ENCODE measurements around the gene SLC22A23.

Gene SLC22A23

GRCh38 chr6:3299221-3299620 lies 157.6 kb downstream of the SLC22A23 start:
- no peak for DNase-seq (ENCODE audit: low read depth, low spot score)

GRCh38 chr6:3297909-3298308 lies 158.9 kb downstream of the SLC22A23 start:
- DNase-seq (ENCODE audit: low read depth, low spot score), result no peak

GRCh38 chr6:3297006-3297405 lies 159.8 kb downstream of the SLC22A23 start:
- no peak for DNase-seq (ENCODE audit: low read depth, low spot score)

GRCh38 chr6:3296537-3296936 lies 160.3 kb downstream of the SLC22A23 start:
- no peak for DNase-seq (ENCODE audit: low read depth, low spot score)

- no peak for DNase-seq (ENCODE audit: low read depth, low spot score)
These were observed 160.8 kb downstream of the SLC22A23 start for GRCh38 chr6:3296078-3296477.

- no peak for DNase-seq (ENCODE audit: low read depth, low spot score)
These were observed 161.7 kb downstream of the SLC22A23 start for GRCh38 chr6:3294921-3295871.

- DNase-seq (ENCODE audit: low read depth, low spot score), result no peak
These were observed 162.5 kb downstream of the SLC22A23 start for GRCh38 chr6:3294396-3294795.

- DNase-seq (ENCODE audit: low read depth, low spot score), result no peak
These were observed 163.3 kb downstream of the SLC22A23 start for GRCh38 chr6:3293271-3294155.

GRCh38 chr6:3292431-3293197 lies 164.2 kb downstream of the SLC22A23 start:
- no peak for DNase-seq (ENCODE audit: low read depth, low spot score)

GRCh38 chr6:3291987-3292386 lies 164.9 kb downstream of the SLC22A23 start:
- DNase-seq (ENCODE audit: low read depth, low spot score), result no peak

- DNase-seq (ENCODE audit: low read depth, low spot score), result no peak
These were observed 165.5 kb downstream of the SLC22A23 start for GRCh38 chr6:3291346-3291745.

GRCh38 chr6:3290931-3291211 lies 166.0 kb downstream of the SLC22A23 start:
- DNase-seq (ENCODE audit: low read depth, low spot score), result no peak

GRCh38 chr6:3290149-3290930 lies 166.5 kb downstream of the SLC22A23 start:
- DNase-seq (ENCODE audit: low read depth, low spot score), result no peak

- no peak for DNase-seq (ENCODE audit: low read depth, low spot score)
These were observed 167.2 kb downstream of the SLC22A23 start for GRCh38 chr6:3289664-3290055.

- no peak for DNase-seq (ENCODE audit: low read depth, low spot score)
These were observed 167.9 kb downstream of the SLC22A23 start for GRCh38 chr6:3288711-3289663.

GRCh38 chr6:3287976-3288707 lies 168.7 kb downstream of the SLC22A23 start:
- DNase-seq (ENCODE audit: low read depth, low spot score), result no peak

- no peak for DNase-seq (ENCODE audit: low read depth, low spot score)
These were observed 169.5 kb downstream of the SLC22A23 start for GRCh38 chr6:3287308-3287707.

GRCh38 chr6:3286641-3287171 lies 170.1 kb downstream of the SLC22A23 start:
- DNase-seq (ENCODE audit: low read depth, low spot score), result no peak

- DNase-seq (ENCODE audit: low read depth, low spot score), result no peak
These were observed 171.1 kb downstream of the SLC22A23 start for GRCh38 chr6:3285732-3286131.
